NCI-H2029 (cell line): ENCODE results near the gene PTPRF.
A peak's percentile ranks its signal among the peaks of the same experiment; 100 is the strongest.

Source experiments
- DNase-seq: peaks from one replicate; lab custom pipeline; 2025; lab: John Stamatoyannopoulos, UW

Gene PTPRF

DNA sequence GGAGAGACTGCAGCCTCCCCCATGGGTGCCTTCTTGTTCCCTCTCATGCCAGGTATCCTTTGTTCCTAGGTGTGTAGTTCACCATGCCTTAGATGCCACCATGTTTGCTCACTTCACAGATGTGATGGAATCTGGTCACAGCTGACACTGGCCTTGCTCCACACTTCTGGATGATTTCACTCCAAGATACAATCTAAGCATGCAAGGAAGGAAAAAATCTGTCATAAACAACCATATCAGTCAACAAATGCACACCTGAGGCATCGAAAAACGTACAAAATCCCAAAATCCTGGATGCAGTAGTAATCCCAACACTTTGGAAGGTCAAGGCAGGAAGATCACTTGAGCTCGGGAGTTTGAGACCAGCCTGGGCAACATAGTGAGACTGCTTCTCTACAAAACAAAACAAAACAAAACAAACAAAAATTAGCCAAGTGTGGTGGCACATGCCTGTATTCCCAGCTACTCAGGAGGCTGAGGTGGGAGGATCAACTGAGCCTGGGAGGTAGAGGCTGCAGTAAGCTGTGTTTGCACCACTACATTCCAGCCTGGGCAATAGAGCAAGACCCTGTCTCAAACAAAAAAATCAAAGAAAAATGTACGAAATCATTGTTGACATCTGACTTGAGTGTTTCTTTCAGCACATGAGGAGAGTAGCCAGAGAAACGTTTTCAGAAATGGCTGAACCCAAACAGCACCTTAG, 17.1 kb upstream of the PTPRF start:
- no peak for DNase-seq

DNA sequence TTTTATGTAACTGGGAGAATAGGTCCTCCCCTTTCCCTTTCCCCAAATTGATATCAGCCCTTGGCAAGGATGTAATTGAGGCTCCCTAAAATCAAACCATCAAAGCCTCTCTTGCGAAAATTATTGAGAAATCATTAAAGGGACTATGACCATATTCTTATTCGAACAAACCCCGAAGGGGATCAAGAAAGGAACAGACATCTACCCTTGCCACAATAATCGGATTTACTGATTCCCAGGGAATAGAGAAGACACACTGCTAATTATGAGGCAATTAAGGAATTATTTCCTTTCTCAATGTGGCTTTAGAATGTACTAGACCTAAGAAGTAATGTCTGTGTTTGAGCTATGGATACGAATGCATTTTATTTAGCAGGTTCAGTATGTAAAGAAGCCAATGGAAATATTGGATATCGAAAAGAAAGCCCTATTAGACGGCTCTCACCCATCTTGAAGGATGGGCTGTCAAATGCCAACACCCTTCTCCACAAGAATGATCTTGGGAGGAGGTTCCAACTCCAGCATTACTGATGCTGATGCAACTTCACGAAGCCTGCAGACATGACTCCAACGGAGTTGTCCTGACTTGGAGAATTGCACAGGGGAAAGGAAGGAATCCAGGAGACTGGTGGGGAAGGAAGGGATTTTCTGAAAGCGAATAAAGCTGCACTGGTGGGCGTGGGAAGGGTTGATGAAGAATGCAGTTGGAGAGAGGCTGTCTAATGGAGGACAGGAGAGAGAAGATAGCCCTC, 11.6 kb upstream of the PTPRF start:
- no peak for DNase-seq

DNA sequence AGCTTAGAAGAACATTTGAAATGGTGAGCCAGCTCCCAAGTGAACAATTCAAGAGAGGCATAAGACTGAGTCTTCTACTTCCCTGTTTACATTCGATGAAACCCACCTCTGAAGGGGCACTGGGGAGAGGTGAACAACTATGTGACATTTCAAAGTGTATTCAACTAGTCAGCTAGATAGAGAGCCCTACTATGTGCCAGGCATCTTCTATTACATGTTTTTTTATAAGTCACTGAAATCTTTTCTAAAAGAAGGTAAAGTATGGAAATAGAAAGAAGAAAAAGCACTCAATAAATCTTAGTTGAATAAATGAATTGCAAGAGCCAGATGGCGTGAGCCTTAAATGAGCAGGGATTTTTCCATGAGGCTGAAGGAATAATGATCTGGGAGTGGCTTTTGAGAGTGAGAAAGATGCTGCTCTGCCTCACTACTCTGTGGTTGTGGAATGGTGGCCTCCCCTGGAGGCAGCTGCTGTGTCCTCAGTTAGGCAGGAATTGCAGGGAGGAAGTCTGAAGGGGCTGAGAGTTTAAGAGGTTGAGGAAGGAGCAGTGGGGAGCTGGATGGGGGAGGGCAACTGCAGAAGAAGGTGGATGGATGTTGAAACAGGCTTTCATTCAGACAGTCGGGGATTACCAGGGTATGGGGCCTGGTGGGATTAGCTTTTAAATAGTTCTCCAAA, 10.4 kb upstream of the PTPRF start:
- no peak for DNase-seq

DNA sequence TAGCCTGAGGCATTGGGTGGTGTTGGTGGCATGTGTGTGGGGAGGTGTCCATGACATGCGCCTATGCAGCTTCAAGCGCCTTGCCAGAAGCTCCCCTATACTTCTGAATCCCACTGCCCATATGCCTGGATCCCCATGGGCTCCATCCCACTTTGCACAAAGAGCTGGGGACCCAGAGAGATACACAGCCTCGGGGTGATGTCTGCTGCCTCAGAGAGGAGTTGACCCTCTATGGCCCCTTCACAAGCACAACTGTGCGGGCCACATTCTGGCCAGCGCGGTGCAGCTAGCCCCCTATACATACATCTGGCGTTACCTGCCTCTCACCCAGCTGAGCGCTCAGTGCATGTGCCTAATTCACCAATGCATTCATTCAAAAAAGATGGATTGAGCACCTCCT, 9.6 kb upstream of the PTPRF start:
- DNase-seq = no peak

DNA sequence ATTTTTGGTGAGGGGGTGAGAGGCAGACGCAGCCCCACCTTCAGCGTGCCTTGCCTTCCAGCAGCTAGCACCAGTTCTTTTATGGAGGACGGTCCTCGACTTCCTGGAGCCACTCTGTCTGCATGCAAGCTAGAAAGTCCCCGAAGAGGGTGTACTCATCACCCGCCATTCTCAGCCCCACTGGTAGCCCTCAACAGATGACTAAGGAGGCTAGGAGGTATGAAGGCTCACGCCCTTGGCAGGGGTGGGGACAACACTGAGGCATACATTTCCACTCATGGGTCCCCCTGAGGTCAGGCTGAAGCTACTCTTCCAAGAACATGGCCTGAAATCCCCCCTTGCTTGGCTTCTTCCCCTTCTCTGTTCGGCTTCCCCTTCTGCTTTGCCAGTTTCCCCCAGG, 8.9 kb upstream of the PTPRF start:
- no peak for DNase-seq

DNA sequence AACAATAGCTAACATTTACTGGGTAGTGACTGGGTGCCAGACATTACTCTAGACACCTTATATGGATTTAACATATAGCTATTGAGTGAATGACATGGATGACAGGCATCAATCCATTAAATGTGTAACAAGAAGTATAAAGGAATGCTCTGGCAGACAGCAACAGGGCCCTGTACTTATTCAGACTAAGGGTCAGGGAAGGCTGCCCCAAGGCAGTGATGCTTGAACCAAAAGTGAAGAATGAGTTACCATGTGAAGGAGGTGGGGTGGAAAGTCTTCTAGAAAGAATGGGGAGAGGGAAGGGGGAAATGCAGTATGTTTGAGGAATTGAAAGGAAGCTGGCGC, 8.3 kb upstream of the PTPRF start:
- no peak for DNase-seq

DNA sequence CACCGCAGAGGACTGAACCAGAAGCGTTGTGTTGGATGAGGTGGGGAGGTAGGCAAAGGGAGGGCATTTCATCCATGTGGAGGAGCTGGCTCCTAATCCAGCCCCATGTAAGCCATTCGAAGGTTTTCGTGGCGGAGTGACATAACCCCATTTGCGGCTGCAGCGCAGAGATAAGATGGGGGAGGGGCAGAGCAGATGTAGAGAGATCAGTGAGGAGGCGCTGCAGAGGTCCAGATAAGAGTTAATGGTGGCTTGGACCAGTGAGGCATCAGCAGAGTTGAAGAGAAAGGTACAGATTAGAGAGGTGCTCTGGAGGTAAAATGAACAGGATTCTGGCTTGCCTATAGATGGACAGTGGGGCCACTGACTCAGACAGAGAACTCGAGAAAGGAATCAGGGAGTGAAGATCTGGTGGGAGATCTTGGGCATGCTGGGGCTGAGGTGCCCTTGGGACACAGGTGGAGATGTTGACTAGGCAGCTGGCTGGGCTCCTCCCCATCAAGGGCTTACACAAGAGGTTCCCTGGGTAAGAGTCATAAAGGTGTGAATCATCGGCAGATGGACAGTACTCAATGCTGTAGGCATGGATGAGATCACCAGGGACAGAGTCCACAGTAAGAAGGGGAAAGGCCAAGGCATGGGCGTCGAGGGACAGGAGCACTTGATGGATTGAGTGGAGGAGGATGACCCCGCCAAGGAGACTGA, 7.8 kb upstream of the PTPRF start:
- peak; percentile 44 for DNase-seq

DNA sequence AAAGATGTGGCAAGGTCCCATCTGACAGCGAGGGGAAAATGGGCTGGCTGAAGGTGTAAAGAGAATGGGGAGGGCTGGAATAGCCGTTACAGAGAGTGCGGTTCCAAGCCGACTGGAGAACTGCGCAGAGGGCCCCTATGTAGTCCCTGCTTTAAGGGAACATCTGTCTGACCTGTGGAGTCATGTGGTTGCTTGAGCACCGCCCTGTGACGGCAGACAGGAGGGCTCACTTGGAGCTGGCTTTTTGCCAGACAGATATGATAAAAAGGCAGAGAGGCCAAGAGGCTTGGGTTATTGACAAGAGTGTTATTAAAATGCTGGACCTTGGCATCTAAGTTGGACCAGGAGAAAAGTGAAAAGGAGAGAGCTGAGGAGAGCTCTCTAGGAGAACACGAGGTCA, 5.9 kb upstream of the PTPRF start:
- peak; percentile 77 for DNase-seq

DNA sequence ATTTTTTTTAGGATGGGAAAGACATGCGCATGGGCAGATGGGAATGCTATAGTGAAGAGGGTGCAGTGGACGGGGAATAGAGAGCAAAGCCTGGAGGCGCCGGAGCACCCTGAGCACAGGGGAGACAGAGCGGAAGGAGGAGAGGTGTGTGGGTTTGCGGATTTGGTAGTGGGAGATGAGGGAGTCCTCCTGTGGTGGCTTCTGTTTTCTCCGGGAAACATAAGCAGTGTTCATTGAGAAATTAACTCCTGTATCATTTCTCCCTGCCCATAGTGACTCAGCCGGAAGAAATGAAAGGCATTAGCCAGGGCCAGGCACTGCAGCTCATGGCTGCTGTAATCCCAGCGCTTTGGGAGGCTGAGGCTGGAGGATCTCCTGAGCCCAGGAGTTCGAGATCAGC, 4.7 kb upstream of the PTPRF start:
- no peak for DNase-seq

DNA sequence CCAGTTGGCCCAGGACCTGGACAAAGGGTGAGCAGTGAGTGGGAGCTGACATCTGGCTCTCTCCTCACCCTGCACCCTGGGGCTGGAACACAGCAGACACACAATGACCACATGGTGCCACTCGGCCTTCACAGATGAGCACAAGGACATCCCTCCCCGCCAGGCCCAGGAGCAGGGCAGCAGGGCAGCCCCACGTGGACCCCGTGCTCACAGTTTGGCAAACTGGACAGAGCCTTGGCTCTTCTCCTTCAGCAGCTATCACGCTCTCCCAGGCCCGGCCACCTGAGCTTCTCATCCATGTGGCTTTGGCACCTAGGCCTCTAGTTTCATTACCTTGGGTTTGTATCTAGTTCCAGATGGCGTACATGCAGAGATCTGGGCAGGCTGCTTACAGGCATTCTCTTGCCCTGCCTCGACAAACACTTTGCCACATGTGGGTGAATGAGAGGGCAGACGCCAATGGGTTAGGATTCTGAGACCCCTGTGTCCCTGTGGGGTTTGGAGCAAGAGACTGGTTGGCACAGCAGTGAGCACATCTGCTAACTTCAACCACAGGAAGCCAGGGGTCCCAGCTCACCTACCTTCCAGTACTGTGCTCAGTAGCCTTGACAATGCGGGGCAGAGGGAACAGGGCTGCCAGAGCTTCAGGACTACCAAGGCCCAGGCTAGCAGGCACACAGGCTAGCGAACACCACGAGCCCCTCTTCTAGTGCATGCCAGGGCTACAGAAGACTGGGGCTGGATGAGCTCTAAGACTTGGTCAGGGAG, 3.4 kb upstream of the PTPRF start:
- no peak for DNase-seq

DNA sequence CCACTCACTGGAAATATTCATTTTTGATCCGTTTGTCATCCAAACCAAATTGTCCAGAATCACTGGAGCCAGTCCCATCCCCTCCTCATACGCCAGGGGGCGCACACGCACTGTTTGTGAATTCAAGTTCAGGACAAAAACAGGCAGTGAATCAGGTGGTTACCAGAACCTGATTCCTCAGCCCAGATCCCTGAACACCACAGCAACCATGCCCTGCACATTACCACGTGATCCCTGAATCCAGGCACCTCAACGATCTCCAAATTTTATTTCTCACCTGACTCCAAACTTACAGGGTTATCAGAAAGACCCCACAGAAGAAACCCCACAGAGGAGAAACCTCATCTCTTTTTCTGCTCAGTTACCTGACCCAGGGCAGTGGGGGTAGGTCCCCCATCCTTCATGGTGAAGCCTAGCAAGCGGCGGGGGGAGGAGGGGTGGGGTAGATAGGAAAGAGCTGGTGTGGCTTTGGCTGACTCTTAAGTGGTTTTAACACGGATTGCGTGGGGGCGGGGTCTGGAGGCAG, 1.4 kb upstream of the PTPRF start:
- peak; percentile 92 for DNase-seq

DNA sequence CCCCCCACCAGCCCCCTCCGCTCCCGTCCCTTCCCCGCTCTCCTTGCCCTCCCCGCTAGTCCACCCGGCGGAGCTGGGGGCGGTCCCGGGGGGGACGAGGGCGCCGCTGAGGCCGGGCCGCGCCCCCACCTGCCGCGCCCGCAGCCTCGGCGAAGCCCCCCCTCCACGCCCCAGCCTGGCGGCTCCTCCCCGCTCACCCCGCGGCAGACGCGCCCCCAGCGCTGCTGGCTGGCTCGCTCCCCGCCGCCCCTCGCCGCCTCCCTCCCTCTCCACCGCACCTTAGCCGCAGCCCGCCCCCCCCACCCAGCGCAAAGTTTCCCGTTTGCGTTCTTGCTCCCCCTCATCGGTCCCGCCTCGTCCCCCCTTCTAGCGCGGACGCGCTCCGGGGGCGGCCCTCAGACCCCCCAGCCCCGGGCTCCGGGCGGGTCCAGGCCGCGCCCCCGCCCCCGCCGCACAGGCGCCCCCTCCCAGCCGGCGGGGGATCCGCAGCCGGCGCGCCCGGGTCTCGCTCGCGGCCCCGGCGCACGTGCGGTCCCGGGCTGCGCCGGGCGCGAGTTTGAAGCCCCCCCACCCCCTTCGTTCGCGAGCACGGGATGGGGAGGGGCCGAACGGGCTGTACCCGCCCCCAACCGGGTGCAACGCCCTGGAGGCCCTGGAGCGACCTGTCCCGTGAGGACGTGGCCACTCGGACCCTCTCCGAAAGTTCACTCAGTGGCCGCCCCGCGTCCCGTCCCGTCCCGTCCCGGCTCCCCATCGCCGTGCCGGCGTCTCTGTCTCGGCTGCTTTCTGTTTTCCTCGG, 623 bp downstream of the PTPRF start:
- DNase-seq = peak; percentile 42

DNA sequence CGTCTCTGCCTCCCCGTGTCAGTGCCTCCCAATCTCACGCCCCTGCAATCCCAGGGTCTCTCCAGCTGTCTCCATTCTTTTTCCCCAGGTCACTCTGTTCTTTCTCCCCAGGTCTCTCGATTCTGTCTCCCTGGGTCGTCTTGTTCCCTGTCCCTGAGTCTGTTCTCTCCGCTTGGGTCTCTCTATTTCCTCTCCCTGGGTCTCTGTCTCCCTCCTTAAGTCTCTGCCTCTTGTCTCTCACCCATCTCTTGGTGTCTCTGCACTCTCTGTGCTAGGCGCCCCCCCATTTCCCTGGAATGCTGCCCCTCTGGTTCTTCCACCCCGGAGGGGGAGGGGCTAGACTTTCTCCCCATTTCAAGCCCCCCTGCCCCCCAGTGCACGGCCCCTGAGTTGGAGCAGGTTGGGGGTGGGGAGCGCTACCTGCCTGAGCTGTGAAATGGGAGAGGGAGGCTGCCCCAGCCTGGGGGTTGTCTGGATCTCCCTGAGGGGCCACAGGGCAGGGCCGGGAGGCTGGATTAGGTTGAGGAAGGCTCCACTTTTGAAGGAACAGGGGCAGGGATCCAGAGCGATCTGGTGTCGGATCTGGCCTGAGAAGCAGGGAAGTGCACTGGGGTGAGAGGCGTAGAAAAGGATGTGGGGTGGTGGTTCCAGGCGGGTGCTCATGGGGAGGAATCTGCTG, 1.4 kb downstream of the PTPRF start:
- DNase-seq = no peak

DNA sequence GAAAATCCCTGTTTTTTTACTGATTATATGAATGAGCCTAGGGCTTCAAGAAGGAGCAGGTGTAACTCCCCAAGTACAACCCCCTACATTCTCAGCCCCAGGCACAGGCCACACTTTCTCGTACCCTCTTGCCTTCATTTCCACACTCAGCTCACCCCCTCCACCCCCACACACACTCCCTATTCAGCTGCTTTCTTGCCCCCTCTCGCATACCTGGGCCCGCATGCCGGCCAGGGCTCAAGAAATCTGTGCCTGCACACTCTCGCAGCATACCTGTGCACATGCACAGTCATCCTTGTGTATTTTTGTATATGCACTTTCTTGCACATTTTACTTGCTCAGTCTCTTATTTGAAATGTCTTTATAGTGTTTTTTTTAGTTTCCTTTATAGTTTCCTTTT, 2.0 kb downstream of the PTPRF start:
- DNase-seq = no peak

DNA sequence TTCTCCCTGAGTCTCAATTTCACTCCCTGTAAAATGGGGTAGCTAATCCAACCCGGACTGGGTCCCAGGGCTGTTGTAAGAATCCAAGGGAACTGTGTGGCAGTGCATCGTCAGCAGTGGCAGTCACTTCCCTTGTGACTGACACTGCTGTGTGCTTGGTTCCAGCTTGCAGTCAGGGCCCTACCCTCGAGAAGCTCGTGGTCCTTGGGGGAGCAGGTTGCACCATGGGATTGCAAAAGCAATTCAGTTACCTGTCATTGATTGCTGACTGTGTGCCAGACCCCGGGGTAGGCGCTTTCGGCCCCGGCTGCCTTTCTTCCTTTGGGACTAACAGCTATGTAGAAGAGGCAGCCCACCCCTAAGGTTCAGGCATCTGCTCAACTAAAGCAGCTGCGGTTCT, 2.9 kb downstream of the PTPRF start:
- DNase-seq = no peak

DNA sequence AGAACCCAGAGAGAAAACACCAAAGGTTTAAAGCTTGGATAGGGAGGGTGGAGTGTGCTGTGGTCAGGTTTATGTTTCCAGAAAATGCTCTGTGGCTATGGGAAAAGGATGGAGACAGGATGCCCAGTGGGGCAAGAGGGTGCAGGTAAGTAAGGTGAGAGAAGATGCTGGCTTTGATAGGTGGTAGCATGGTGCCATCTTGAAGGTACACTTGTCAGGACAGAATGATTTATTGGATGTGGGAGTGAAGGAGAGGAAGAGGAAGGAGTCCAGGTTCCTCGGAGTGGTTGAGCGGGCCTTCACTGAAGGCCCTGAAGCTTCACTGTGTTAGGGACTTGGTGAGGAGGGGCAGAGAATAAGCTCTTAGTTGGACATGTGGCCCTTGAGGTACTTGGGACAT, 3.6 kb downstream of the PTPRF start:
- no peak for DNase-seq

DNA sequence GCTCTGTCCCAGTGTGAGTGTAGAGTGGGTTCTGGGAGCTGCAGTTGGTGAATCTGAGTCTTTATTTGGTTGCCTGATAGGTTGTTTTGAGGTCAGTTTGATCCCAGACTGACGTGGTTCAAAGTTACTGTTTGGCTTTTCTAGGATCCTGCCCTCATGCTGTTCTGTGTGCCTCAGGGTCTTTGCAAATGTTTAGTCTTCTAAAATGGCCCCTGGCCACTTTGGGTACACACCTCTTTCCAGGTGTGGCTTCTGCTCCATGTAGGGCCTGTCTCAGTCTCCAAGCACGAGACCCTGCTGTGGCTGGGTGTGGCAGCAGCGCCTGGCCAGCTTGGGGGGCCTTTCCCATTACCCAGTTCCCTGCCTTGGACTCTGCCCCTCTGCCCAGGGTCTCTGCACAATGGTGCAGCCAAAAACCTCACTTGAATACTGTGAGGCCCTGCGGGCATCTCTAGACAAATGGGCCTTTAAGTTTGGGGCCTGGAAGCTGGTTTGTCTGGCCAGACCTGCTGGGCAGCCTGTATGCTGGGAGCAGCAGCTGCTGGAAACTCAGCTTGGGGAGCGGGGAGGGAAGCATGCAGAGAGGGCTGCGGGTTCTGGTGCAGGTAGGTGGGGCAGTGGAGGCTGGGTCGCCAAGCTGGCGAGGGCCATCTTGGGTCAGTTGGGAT, 5.6 kb downstream of the PTPRF start:
- DNase-seq = no peak

DNA sequence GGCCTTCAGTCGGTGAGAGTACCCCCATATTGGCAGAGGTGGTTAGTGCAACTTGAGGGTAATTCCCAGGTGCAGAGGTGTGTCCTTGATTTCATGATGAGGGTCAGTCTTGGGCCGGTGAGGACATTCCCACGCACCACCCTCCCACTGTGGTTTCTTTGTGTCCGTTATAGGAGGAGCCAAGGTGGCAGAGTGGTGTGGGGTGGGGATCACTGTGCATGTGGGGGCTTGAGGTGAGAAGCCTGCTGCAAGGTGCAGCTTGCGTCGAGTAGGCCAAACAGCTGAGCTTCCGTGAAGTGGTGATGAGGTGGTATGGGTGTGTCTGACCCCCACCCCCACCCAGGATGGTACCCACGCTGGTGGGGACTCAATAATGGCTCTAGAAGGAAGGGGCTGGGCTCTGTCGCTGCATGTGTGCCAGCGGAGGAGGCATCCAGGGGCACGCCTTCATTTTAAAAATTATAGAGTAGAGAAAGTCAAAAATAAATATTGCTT, 6.2 kb downstream of the PTPRF start:
- no peak for DNase-seq

DNA sequence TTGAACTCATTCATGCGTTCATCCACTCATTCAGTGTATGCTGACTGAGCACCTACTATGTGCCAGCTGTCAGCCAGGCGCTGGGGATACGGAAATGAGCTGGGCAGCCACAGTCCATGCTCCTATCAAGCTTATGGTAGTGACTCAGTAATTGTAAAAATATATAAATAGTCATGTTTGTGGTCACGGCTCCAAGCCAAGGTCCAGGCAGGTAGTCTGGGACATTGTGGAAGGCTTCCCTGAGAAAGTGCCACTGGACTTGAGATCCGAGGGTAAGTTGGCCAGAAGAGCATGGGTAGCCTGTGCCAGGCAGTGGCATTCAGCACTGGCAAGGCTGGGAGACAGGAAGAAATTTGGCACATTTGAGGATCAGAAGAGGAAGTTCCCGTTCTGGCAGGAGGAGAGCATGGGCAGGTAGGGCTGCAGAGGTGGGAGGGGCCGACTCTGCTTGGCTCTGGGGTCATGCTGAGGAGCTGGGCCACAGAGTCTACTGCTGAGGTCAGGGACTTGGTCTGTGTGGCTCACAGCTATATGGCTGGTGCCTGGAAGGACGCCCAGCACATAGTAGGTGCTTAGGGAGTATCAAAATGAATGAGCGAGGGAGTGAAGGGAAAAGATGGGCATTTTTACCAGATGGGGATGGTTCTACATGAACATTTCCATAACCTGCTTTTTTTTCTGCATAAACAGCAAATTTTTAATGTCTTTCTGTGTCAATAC, 6.9 kb downstream of the PTPRF start:
- peak; percentile 23 for DNase-seq
